Esophagus squamous epithelium (tissue), 4 donors: ENCODE measurements around the gene CASP8.

Experiments used
- CTCF ChIP-seq, 6 experiments: fragments of 450-650 bp in 4 of 6; fragments of 200-600 bp in 2 of 6; sonication (generic) in 2 of 6; IDR thresholded peaks; one replicate each; pipeline ENCODE4 v1.5.1; 2016 to 2019; ENCODE audit warnings: antibody characterized with exemption in 6 of 6, mild to moderate bottlenecking in 4 of 6, moderate library complexity in 4 of 6
- POLR2A ChIP-seq, 4 donors: fragments of 450-650 bp; IDR thresholded peaks; one replicate each; pipeline ENCODE4 v1.6.1; 2017; ENCODE audit warnings: antibody characterized with exemption in 4 of 4, mild to moderate bottlenecking in 4 of 4, moderate library complexity in 3 of 4

GRCh38 chr2:201320701-201321100 lies 60.4 kb downstream of the CASP8 start:
- TF ChIP-seq CTCF (IDR thresholded peaks at IDR 0.05) = no peak
- no peak for TF ChIP-seq POLR2A (IDR thresholded peaks at IDR 0.05)
